HEK293 (cell line): ENCODE data around the gene PTPRN2.
"Not testable (repeated sequence)": the region's sequence is repeated elsewhere in the genome, so short reads cannot be mapped to it uniquely, and the experiment has no call there.

Experiments
- CTCF ChIA-PET: fragments of 350-600 bp; formaldehyde crosslinking; extraction: SDS; loops from one replicate; lab custom pipeline; 2021; ENCODE audit warnings: antibody characterized with exemption; lab: Yijun Ruan, JAX
- POLR2A ChIA-PET: fragments of 300-600 bp; formaldehyde crosslinking; extraction: SDS; loops from one replicate; lab custom pipeline; 2020; ENCODE audit warnings: antibody characterized with exemption, inconsistent platforms; lab: Yijun Ruan, JAX
- H3K27ac ChIP-seq: fragments of 200-500 bp; sonication (Bioruptor generic); 2 replicates; pipeline ENCODE4 v1.5.1; 2014; ENCODE audit warnings: low read depth, low read length, control low read depth, inconsistent platforms; ENCODE audit errors: extremely low read depth
- H3K36me3 ChIP-seq, 2 experiments: fragments of 200-500 bp in 1 of 2; sonication (Bioruptor generic) in 1 of 2; 1 replicate in 1 of 2; 2 replicates in 1 of 2; pipeline ENCODE4 v1.5.1; 2014 to 2017; ENCODE audit warnings: inconsistent platforms in 2 of 2, low read length in 2 of 2; ENCODE audit not compliant: control insufficient read depth in 2 of 2, insufficient read depth in 1 of 2
- H3K4me1 ChIP-seq: fragments of 200-500 bp; sonication (Bioruptor generic); 2 replicates; pipeline ENCODE4 v1.5.1; 2014; ENCODE audit warnings: mild to moderate bottlenecking, low read length, inconsistent platforms; ENCODE audit not compliant: control insufficient read depth, insufficient read depth
- H3K4me3 ChIP-seq: 2 replicates; pipeline ENCODE4 v1.5.1; 2011; ENCODE audit warnings: low read depth, mild to moderate bottlenecking, control low read depth, low read length, moderate library complexity
- H3K9me3 ChIP-seq: fragments of 200-500 bp; sonication (Bioruptor generic); 2 replicates; pipeline ENCODE4 v1.5.1; 2014; ENCODE audit warnings: low read depth, low read length, inconsistent platforms; ENCODE audit not compliant: control insufficient read depth, insufficient read depth
- HOXC10 ChIP-seq: sonication (generic); formaldehyde crosslinking; IDR thresholded peaks from 2 replicates; pipeline ENCODE4 v1.8.1; 2023; ENCODE audit warnings: mild to moderate bottlenecking, missing genetic modification reagents
- PATZ1 ChIP-seq: fragments of 450-650 bp; formaldehyde crosslinking; IDR thresholded peaks from 2 replicates; pipeline ENCODE4 v1.5.1; 2016; ENCODE audit warnings: missing biosample characterization, missing genetic modification characterization
- PRDM4 ChIP-seq: fragments of 450-650 bp; formaldehyde crosslinking; IDR thresholded peaks from 2 replicates; pipeline ENCODE4 v1.5.1; 2017; ENCODE audit warnings: missing biosample characterization, missing genetic modification characterization
- SCRT2 ChIP-seq: fragments of 450-650 bp; formaldehyde crosslinking; IDR thresholded peaks from 2 replicates; pipeline ENCODE4 v1.5.1; 2016; ENCODE audit warnings: missing biosample characterization, missing genetic modification characterization
- SP3 ChIP-seq: fragments of 450-650 bp; formaldehyde crosslinking; IDR thresholded peaks from 2 replicates; pipeline ENCODE4 v1.5.1; 2016; ENCODE audit warnings: missing biosample characterization, missing genetic modification characterization
- TSHZ1 ChIP-seq: fragments of 450-650 bp; formaldehyde crosslinking; IDR thresholded peaks from 2 replicates; pipeline ENCODE4 v1.5.1; 2016; ENCODE audit warnings: missing biosample characterization, missing genetic modification characterization, borderline replicate concordance
- ZBTB11 ChIP-seq: fragments of 450-650 bp; formaldehyde crosslinking; conservative IDR thresholded peaks from 2 replicates; pipeline ENCODE4 v1.5.1; 2016; ENCODE audit warnings: low read depth, missing biosample characterization, missing genetic modification characterization
- ZBTB17 ChIP-seq: fragments of 450-650 bp; formaldehyde crosslinking; IDR thresholded peaks from 2 replicates; pipeline ENCODE4 v1.5.1; 2016; ENCODE audit warnings: missing biosample characterization, missing genetic modification characterization
- ZNF26 ChIP-seq: fragments of 450-650 bp; formaldehyde crosslinking; IDR thresholded peaks from 2 replicates; pipeline ENCODE4 v1.5.1; 2016; ENCODE audit warnings: missing biosample characterization, missing genetic modification characterization
- ZNF529 ChIP-seq: fragments of 450-650 bp; formaldehyde crosslinking; IDR thresholded peaks from 2 replicates; pipeline ENCODE4 v1.5.1; 2017; ENCODE audit warnings: missing genetic modification characterization, missing biosample characterization; ENCODE audit not compliant: insufficient replicate concordance
- ZNF639 ChIP-seq: fragments of 450-650 bp; formaldehyde crosslinking; IDR thresholded peaks from 2 replicates; pipeline ENCODE4 v1.5.1; 2016; ENCODE audit warnings: missing biosample characterization, missing genetic modification characterization
- ZNF777 ChIP-seq: fragments of 450-650 bp; formaldehyde crosslinking; IDR thresholded peaks from 2 replicates; pipeline ENCODE4 v1.5.1; 2017; ENCODE audit warnings: missing biosample characterization, missing genetic modification characterization, borderline replicate concordance
- ZSCAN16 ChIP-seq: fragments of 450-650 bp; formaldehyde crosslinking; IDR thresholded peaks from 2 replicates; pipeline ENCODE4 v1.5.1; 2016; ENCODE audit warnings: missing biosample characterization, missing genetic modification characterization
- ZSCAN23 ChIP-seq: fragments of 450-650 bp; formaldehyde crosslinking; IDR thresholded peaks from 2 replicates; pipeline ENCODE4 v1.5.1; 2016; ENCODE audit warnings: missing biosample characterization, missing genetic modification characterization

Gene PTPRN2

GRCh38 chr7:157727964-157728615 is 859.5 kb downstream of the PTPRN2 start (continued):
- no peak for TF ChIP-seq ZNF777 (tag by site-specific recombination)

- POLR2A ChIA-PET = no interaction called here
- no peak for TF ChIP-seq ZBTB11 (tag by site-specific recombination)
- TF ChIP-seq SCRT2 = 0 out of 2 replicates have a peak, but pooled peaks have one; percentile 16
- TF ChIP-seq, all 188 proteins: peak for 1
- Histone ChIP-seq H3K27ac (no peak overlapping the region), H3K9me3 (no peaks in the 10 kb centered on the region), H3K4me3 (no peak overlapping the region), H3K4me1 (no peaks in the 10 kb centered on the region), H3K36me3 (no peaks in the 10 kb centered on the region)
- CTCF ChIA-PET = no interaction called here
Observed at GRCh38 chr7:157726764-157727163, 860.9 kb downstream of the PTPRN2 start.

- H3K4me3 ChIP-seq, H3K9me3 ChIP-seq, H3K27ac ChIP-seq, CTCF ChIA-PET, H3K4me1 ChIP-seq, H3K36me3 ChIP-seq, POLR2A ChIA-PET: not testable (repeated sequence)
Observed at GRCh38 chr7:157725312-157725711, 862.3 kb downstream of the PTPRN2 start.

GRCh38 chr7:157723205-157723604 is 864.4 kb downstream of the PTPRN2 start:
- POLR2A ChIA-PET = no interaction called here
- H3K4me1 ChIP-seq = no peaks in the 10 kb centered on the region
- CTCF ChIA-PET = no interaction called here
- no peak overlapping the region for H3K27ac ChIP-seq
- no peaks in the 10 kb centered on the region for H3K9me3 ChIP-seq
- H3K36me3 ChIP-seq = no peaks in the 10 kb centered on the region
- H3K4me3 ChIP-seq = no peak overlapping the region
- TF ChIP-seq PRDM4 (tag by site-specific recombination) (no peak), HOXC10 (CRISPR knock-in tag) (no peak), PATZ1 (tag by site-specific recombination) (no peak), SP3 (tag by site-specific recombination) (no peak), ZSCAN23 (tag by site-specific recombination) (no peak), ZNF26 (tag by site-specific recombination) (no peak), TSHZ1 (tag by site-specific recombination) (no peak), ZBTB17 (no peak), ZNF529 (tag by site-specific recombination) (no peak), ZSCAN16 (tag by site-specific recombination) (no peak), ZNF639 (tag by site-specific recombination) (no peak)
